ENCODE measurements around the gene SPG7. TPM values are rescaled to one million over a fixed set of nuclear protein-coding genes. Genes with fewer than 3 reads are reported as not detected.

The SPG7 gene
- total and polyA plus RNA-seq, 9 of the 15 experiments (the other 6 are each of a cell fraction or from before 2014, with no cell fraction given) = 5.8 to 89.1 (median 49.4) TPM

DNA sequence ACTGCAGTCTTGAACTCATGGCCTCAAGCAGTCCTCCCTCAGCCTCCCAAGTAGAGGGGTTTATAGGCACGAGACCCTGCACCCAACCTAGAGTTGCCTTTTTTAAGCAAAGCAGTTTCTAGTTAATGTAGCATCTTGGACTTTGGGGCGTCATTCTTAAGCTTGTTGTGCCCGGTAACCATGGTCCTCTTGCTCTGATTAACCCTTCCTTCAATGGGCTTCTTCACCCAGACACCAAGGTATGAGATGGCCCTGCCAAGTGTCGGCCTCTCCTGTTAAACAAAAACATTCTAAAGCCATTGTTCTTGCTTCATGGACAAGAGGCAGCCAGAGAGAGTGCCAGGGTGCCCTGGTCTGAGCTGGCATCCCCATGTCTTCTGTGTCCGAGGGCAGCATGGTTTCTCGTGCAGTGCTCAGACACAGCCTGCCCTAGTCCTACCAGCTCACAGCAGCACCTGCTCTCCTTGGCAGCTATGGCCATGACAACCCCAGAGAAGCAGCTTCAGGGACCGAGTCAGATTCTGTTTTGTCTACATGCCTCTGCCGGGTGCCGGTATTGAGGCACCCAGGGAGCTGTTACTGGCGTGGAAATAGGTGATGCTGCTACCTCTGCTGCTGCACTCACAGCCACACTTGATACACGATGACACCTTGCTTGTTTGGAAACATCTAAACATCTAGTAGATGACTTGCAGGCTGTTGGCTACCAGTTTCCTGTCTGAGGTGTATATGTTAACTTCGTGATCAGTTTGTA, 55.6 kb downstream of the SPG7 start (continued):
- TF ChIP-seq ZNF609 (CRISPR knock-in tag; IDR thresholded peaks at IDR 0.05; ENCODE audit: borderline replicate concordance) (no peak), ZNF407 (IDR thresholded peaks at IDR 0.05; ENCODE audit: low read depth) (no peak), FOXK1 (CRISPR knock-in tag; IDR thresholded peaks at IDR 0.05; ENCODE audit: borderline replicate concordance) (no peak), CTBP1 (IDR thresholded peaks at IDR 0.05; ENCODE audit: borderline replicate concordance) (no peak), KLF13 (tag; IDR thresholded peaks at IDR 0.05; ENCODE audit: borderline replicate concordance, low read depth) (no peak), SIX5 (IDR thresholded peaks at IDR 0.05; ENCODE audit: borderline replicate concordance in 1 of 2, insufficient read depth in 1 of 2, low read depth in 1 of 2, low read length in 2 of 2) (no peak), LEF1 (IDR thresholded peaks at IDR 0.05) (no peak), U2AF2 (optimal IDR thresholded peaks at IDR 0.05; ENCODE audit: low read depth, low read length) (no peak), ZC3H11A (IDR thresholded peaks at IDR 0.05; ENCODE audit: low read depth, low read length) (no peak), EGR1 (conservative IDR thresholded peaks at IDR 0.05) (no peak), HCFC1 (IDR thresholded peaks at IDR 0.05; ENCODE audit: low read depth, low read length) (no peak), ZNF583 (CRISPR knock-in tag; IDR thresholded peaks at IDR 0.05) (no peak)
- TF ChIP-seq, protein P1, sequence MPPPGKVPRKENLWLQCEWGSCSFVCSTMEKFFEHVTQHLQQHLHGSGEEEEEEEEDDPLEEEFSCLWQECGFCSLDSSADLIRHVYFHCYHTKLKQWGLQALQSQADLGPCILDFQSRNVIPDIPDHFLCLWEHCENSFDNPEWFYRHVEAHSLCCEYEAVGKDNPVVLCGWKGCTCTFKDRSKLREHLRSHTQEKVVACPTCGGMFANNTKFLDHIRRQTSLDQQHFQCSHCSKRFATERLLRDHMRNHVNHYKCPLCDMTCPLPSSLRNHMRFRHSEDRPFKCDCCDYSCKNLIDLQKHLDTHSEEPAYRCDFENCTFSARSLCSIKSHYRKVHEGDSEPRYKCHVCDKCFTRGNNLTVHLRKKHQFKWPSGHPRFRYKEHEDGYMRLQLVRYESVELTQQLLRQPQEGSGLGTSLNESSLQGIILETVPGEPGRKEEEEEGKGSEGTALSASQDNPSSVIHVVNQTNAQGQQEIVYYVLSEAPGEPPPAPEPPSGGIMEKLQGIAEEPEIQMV (tag; conservative IDR thresholded peaks at IDR 0.05; ENCODE audit: low read depth) = no peak
